Nephron (organoid): ENCODE data around the gene KIRREL3.
A peak's percentile ranks its signal among the peaks of the same experiment; 100 is the strongest.

Source experiments
- H3K27ac Mint-ChIP-seq, 3 experiments: 2 replicates each; pipeline ENCODE4 v1.8.0; 2020; ENCODE audit warnings: mixed read lengths in 3 of 3, mild to moderate bottlenecking in 2 of 3, moderate library complexity in 1 of 3
- H3K27me3 Mint-ChIP-seq: 2 replicates; pipeline ENCODE4 v1.8.0; 2021; ENCODE audit warnings: low read depth, mild to moderate bottlenecking, moderate library complexity, mixed read lengths
- H3K36me3 Mint-ChIP-seq: 2 replicates; pipeline ENCODE4 v1.8.0; 2020; ENCODE audit warnings: low read depth, mixed read lengths
- H3K4me1 Mint-ChIP-seq: 2 replicates; pipeline ENCODE4 v1.8.0; 2020; ENCODE audit warnings: mixed read lengths
- H3K4me3 Mint-ChIP-seq, 3 experiments: 2 replicates each; pipeline ENCODE4 v1.8.0; 2020; ENCODE audit warnings: mild to moderate bottlenecking in 3 of 3, mixed read lengths in 3 of 3, moderate library complexity in 2 of 3
- H3K9me3 Mint-ChIP-seq: 2 replicates; pipeline ENCODE4 v1.8.0; 2020; ENCODE audit warnings: mixed read lengths
- CTCF ChIP-seq, 3 experiments: fragments of 200-600 bp; sonication (generic); IDR thresholded peaks; one replicate each; pipeline ENCODE4 v1.5.0; 2021; ENCODE audit warnings: antibody characterized with exemption in 3 of 3; ENCODE audit not compliant: unreplicated experiment in 3 of 3

The KIRREL3 gene

GRCh38 chr11:126702987-126703386, 297.6 kb downstream of the KIRREL3 start:
- Mint-ChIP-seq H3K4me1 (peaks cover 43% of the 10 kb centered on the region), H3K9me3 (no peaks in the 10 kb centered on the region), H3K36me3 (no peaks in the 10 kb centered on the region), H3K27ac (peak overlapping the region in 2 of 3 experiments; percentile 6 to 42), H3K27me3 (peaks cover 17% of the 10 kb centered on the region), H3K4me3 (no peak overlapping the region)
- TF ChIP-seq CTCF (IDR thresholded peaks at IDR 0.05; ENCODE audit: unreplicated experiment in 3 of 3), result no peak

GRCh38 chr11:126702165-126702720, 298.3 kb downstream of the KIRREL3 start:
- no peak for TF ChIP-seq CTCF (IDR thresholded peaks at IDR 0.05; ENCODE audit: unreplicated experiment in 3 of 3)
- no peak overlapping the region for H3K4me3 Mint-ChIP-seq
- no peaks in the 10 kb centered on the region for H3K9me3 Mint-ChIP-seq
- H3K27me3 Mint-ChIP-seq, result peaks cover 17% of the 10 kb centered on the region
- H3K4me1 Mint-ChIP-seq, result peaks cover 41% of the 10 kb centered on the region
- peak overlapping the region in 1 of 3 experiments; percentile 6 for H3K27ac Mint-ChIP-seq
- H3K36me3 Mint-ChIP-seq, result no peaks in the 10 kb centered on the region

- H3K9me3 Mint-ChIP-seq, result no peaks in the 10 kb centered on the region
- no peak overlapping the region for H3K27ac Mint-ChIP-seq
- peaks cover 39% of the 10 kb centered on the region for H3K4me1 Mint-ChIP-seq
- H3K27me3 Mint-ChIP-seq, result peaks cover 23% of the 10 kb centered on the region
- H3K36me3 Mint-ChIP-seq, result no peaks in the 10 kb centered on the region
- no peak for TF ChIP-seq CTCF (IDR thresholded peaks at IDR 0.05; ENCODE audit: unreplicated experiment in 3 of 3)
- H3K4me3 Mint-ChIP-seq, result no peak overlapping the region
These were observed 299.1 kb downstream of the KIRREL3 start for GRCh38 chr11:126701520-126701897.

- no peak for TF ChIP-seq CTCF (IDR thresholded peaks at IDR 0.05; ENCODE audit: unreplicated experiment in 3 of 3)
- Mint-ChIP-seq H3K27me3 (peaks cover 26% of the 10 kb centered on the region), H3K36me3 (no peaks in the 10 kb centered on the region), H3K27ac (no peak overlapping the region), H3K4me3 (no peak overlapping the region), H3K9me3 (no peaks in the 10 kb centered on the region), H3K4me1 (peaks cover 39% of the 10 kb centered on the region)
These were observed 299.6 kb downstream of the KIRREL3 start for GRCh38 chr11:126700768-126701519.

GRCh38 chr11:126698576-126698975, 302.0 kb downstream of the KIRREL3 start:
- TF ChIP-seq CTCF (IDR thresholded peaks at IDR 0.05; ENCODE audit: unreplicated experiment in 3 of 3), result no peak
- Mint-ChIP-seq H3K36me3 (no peaks in the 10 kb centered on the region), H3K27me3 (peaks cover 26% of the 10 kb centered on the region), H3K27ac (no peak overlapping the region), H3K4me3 (no peak overlapping the region), H3K4me1 (peaks cover 27% of the 10 kb centered on the region), H3K9me3 (no peaks in the 10 kb centered on the region)

GRCh38 chr11:126697936-126698335, 302.6 kb downstream of the KIRREL3 start:
- Mint-ChIP-seq H3K27ac (no peak overlapping the region), H3K27me3 (peaks cover 26% of the 10 kb centered on the region), H3K36me3 (no peaks in the 10 kb centered on the region), H3K4me1 (peaks cover 21% of the 10 kb centered on the region), H3K9me3 (no peaks in the 10 kb centered on the region), H3K4me3 (no peak overlapping the region)
- TF ChIP-seq CTCF (IDR thresholded peaks at IDR 0.05; ENCODE audit: unreplicated experiment in 3 of 3), result no peak
